Testis (tissue), 2 donors: ENCODE results near the gene SERPINB3.
"Not testable (repeated sequence)": the region's sequence is repeated elsewhere in the genome, so short reads cannot be mapped to it uniquely, and the experiment has no call there.

Source experiments
- CTCF ChIP-seq, 3 experiments: fragments of 450-650 bp in 2 of 3; fragments of 200-600 bp in 1 of 3; sonication (generic) in 1 of 3; IDR thresholded peaks; one replicate each; pipeline ENCODE4 v1.5.1; 2016 to 2019; ENCODE audit warnings: antibody characterized with exemption in 3 of 3, mild to moderate bottlenecking in 2 of 3, moderate library complexity in 1 of 3
- POLR2A ChIP-seq: fragments of 450-650 bp; IDR thresholded peaks from one replicate; pipeline ENCODE4 v1.6.1; 2017; ENCODE audit warnings: antibody characterized with exemption, mild to moderate bottlenecking, moderate library complexity

GRCh38 chr18:63642668-63643356, 18.9 kb downstream of the SERPINB3 start:
- TF ChIP-seq CTCF (IDR thresholded peaks at IDR 0.05); POLR2A: not testable (repeated sequence)
